ENCODE data around the gene DNAJB5.

Gene DNAJB5

DNA sequence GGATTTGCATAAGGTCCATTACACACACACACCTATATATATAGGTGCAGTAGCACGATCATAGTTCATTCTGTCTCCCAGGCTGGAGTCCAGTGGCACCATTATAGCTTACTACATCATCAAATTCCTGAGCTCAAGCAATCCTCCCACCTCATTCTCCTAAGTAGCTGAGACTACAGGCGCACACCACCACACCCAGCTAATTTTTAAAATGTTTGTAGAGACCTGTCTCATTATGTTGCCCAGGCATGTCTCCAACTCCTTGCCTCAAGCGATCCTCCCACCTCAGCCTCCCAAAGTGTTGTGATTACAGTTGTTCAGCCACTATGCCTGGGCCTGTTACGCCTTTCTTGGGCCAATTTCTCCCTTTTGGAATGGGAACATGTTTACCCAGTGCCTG lies 39.7 kb downstream of the DNAJB5 start:
- H3K27me3 ChIP-seq (ENCODE audit: insufficient read depth, low read depth, severe bottlenecking), result no peaks in the 10 kb centered on the region
- no peak for DNase-seq
- no peak overlapping the region for H3K4me3 ChIP-seq (ENCODE audit: low read depth, low read length)
- TF ChIP-seq, protein P1, sequence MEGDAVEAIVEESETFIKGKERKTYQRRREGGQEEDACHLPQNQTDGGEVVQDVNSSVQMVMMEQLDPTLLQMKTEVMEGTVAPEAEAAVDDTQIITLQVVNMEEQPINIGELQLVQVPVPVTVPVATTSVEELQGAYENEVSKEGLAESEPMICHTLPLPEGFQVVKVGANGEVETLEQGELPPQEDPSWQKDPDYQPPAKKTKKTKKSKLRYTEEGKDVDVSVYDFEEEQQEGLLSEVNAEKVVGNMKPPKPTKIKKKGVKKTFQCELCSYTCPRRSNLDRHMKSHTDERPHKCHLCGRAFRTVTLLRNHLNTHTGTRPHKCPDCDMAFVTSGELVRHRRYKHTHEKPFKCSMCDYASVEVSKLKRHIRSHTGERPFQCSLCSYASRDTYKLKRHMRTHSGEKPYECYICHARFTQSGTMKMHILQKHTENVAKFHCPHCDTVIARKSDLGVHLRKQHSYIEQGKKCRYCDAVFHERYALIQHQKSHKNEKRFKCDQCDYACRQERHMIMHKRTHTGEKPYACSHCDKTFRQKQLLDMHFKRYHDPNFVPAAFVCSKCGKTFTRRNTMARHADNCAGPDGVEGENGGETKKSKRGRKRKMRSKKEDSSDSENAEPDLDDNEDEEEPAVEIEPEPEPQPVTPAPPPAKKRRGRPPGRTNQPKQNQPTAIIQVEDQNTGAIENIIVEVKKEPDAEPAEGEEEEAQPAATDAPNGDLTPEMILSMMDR (IDR thresholded peaks at IDR 0.05; ENCODE audit: low read depth, low read length), result no peak
- no peaks in the 10 kb centered on the region; the same call in 1 of the 2 replicates for H3K36me3 ChIP-seq
- no peaks in the 10 kb centered on the region for H3K9me3 ChIP-seq (ENCODE audit: severe bottlenecking)
- no peak overlapping the region for H3K27ac ChIP-seq

DNA sequence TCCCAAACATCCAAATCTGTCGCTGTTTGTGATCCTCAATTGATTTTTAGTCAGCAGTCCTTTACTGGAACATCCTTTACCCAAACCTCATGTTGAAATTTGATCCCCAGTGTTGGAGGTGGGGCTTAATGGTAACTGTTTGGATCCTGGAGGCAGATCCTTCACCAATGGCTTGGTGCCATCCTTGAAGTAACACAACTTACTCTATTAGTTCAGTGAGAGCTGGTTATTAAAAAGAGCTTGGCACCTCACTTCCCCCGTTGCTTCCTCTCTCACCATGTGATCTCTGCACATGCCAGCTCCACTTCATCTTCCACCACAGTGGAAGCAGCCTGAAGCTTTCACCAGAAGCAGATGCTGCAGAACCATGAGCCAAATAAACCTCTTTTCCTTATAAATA lies 40.3 kb downstream of the DNAJB5 start:
- Histone ChIP-seq H3K9me3 (ENCODE audit: severe bottlenecking) (no peaks in the 10 kb centered on the region), H3K4me3 (ENCODE audit: low read depth, low read length) (no peak overlapping the region), H3K27me3 (ENCODE audit: insufficient read depth, low read depth, severe bottlenecking) (no peaks in the 10 kb centered on the region), H3K27ac (no peak overlapping the region), H3K36me3 (no peaks in the 10 kb centered on the region; the same call in 1 of the 2 replicates)
- DNase-seq, result no peak
- TF ChIP-seq, protein P1 (IDR thresholded peaks at IDR 0.05; ENCODE audit: low read depth, low read length), result no peak

DNA sequence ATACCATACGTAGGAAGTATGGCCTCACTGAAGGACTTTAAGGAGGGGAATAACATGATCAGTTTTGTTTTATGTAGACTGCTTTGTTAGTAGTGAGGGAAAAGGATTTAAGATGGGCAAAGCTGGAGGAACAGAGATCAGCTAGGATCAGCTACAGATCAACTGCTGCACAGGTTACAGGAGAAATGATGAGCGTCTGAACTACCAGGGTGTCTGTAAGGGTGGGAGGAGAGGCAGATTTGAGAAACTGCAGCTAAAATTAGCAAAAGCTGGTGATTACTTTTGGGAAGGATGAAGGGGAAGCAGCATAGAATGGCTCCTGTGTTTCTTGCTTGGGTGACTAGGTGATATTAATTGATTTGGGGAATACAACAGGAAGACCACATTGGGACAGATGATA lies 43.6 kb downstream of the DNAJB5 start:
- no peaks in the 10 kb centered on the region for H3K27me3 ChIP-seq (ENCODE audit: insufficient read depth, low read depth, severe bottlenecking)
- H3K4me3 ChIP-seq (ENCODE audit: low read depth, low read length), result no peak overlapping the region
- no peak overlapping the region for H3K27ac ChIP-seq
- DNase-seq, result no peak
- H3K9me3 ChIP-seq (ENCODE audit: severe bottlenecking), result no peaks in the 10 kb centered on the region
- H3K36me3 ChIP-seq, result no peaks in the 10 kb centered on the region; the same call in 1 of the 2 replicates
- TF ChIP-seq, protein P1 (IDR thresholded peaks at IDR 0.05; ENCODE audit: low read depth, low read length), result no peak

DNA sequence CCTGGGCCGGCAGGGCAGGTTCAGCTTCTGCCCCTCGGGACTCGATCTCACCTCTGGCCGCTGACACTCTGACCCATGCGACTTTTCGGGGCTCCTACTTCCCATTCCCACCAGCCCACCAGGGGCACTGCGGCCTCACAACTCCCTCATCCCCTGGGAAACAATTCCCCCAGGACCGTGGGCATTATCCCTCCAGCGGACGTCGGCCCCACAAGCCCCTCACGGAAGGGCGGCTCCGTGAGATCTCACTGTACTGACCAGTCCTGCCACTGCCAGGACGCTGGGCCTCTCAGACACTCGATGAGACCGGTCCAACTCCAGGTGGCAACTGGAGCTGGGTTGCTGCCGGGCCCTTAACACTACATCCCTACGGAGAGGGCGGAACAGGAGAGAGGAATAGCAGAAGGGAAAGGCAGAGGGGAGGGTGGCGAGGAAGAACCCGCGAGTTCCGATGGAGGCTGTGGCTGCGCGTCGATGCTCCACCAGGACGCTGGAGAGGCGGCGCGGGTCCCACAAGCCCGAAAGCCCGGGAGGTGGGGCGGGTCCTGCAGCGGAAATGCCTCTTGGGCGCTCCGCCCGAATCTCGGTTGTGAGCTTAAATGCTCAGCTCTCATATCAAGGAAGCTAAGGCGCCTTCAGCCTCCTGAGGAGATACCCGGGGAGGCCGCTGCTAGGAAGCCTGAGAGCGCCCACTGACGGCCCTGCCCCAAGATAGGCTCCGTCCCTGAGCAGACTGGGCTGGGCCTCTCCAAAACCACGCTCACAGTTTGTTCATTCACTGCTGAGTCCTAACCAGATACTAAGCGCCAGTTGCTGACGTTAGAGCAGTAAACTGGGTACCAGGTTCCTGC lies 46.5 kb downstream of the DNAJB5 start:
- no peak overlapping the region for H3K4me3 ChIP-seq (ENCODE audit: low read depth, low read length)
- H3K27ac ChIP-seq, result no peak overlapping the region
- TF ChIP-seq, protein P1 (IDR thresholded peaks at IDR 0.05; ENCODE audit: low read depth, low read length), result no peak
- no peaks in the 10 kb centered on the region; the same call in 1 of the 2 replicates for H3K36me3 ChIP-seq
- no peak for DNase-seq
- no peaks in the 10 kb centered on the region for H3K27me3 ChIP-seq (ENCODE audit: insufficient read depth, low read depth, severe bottlenecking)
- no peaks in the 10 kb centered on the region for H3K9me3 ChIP-seq (ENCODE audit: severe bottlenecking)

DNA sequence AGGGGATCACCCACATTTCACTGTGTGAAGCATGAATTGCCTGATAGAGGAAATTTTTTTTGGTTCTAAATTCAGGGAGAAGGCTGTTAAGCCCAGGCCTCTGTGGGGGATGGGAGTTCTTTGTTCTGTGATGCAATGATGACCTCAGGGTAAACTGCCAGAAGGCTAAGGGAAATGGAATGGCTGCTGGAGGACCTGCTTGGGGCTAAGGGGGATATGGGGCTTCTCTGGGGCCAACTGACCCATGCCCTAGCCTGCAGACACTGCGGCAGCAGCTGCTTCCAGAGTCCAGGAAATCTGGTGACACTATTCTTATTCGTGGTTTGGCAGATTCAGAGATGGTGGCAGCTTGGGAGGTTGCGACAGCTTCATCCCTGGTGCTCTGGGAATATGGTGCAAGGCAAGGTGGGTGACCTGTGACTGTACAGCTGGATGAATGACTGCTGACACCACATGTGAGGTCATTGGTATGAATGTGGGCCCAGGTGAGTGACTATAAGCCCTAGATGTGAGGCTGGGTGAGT lies 52.6 kb downstream of the DNAJB5 start:
- H3K9me3 ChIP-seq (ENCODE audit: severe bottlenecking), result no peaks in the 10 kb centered on the region
- H3K27ac ChIP-seq, result no peak overlapping the region
- H3K36me3 ChIP-seq, result peaks cover 2% of the 10 kb centered on the region; the same call in 1 of the 2 replicates
- H3K4me3 ChIP-seq (ENCODE audit: low read depth, low read length), result no peak overlapping the region
- TF ChIP-seq, protein P1 (IDR thresholded peaks at IDR 0.05; ENCODE audit: low read depth, low read length), result no peak
- no peak for DNase-seq
- no peaks in the 10 kb centered on the region for H3K27me3 ChIP-seq (ENCODE audit: insufficient read depth, low read depth, severe bottlenecking)

All from WERI-Rb-1 (cell line).